ENCODE data around the gene KIRREL1.

The KIRREL1 gene

GRCh38 chr1:158035976-158036583 is 42.6 kb downstream of the KIRREL1 start:
- peak; percentile 9 for DNase-seq (ENCODE audit: low spot score)

GRCh38 chr1:158037008-158037865 is 43.8 kb downstream of the KIRREL1 start:
- no peak for DNase-seq (ENCODE audit: low spot score)

DNA sequence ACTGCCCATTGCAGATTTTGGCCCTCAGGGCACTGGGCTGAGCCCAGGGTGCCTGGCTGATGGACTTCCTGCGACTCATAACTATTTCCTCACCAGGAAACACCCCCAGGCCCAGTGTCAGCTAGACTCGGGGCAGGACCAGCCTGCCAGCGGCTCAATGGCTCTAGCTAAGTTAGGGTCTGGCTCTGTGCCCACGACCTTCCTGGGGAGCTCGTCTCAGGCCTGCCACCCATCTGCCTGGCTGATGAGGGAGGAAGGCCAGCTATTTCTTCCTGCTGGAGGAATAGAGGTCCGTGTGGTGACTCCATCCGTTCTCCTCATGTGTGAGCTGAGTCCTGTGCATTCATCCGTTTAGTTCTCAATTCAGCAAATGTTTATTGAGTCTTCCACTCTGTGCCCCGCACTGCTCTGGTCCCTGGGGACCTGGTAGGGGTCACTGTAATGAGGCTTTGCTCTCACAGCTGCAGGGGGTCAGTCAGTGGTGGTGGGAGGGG is 44.5 kb downstream of the KIRREL1 start:
- DNase-seq (ENCODE audit: low spot score): no peak

GRCh38 chr1:158038793-158039192 is 45.3 kb downstream of the KIRREL1 start:
- DNase-seq (ENCODE audit: low spot score): no peak

DNA sequence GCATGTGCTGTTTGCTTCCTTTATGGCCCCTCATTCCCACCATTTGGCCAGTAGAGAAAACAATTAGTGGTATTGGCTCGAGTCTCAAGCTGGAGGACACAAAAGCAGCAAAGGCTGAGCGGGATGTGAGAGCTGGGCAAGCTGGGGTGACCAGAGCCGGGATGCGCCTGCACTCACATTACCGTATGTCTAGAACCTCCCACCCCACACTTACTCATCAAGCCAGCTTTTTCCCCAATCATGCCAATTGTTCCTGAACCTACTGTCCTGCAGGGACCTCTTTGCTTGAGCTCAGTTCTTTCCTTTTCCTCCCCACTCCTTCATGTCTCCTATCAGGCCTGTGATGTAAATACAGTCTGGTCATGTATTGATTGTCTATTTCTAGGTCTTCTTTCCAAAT is 45.9 kb downstream of the KIRREL1 start:
- no peak for DNase-seq (ENCODE audit: low spot score)

DNA sequence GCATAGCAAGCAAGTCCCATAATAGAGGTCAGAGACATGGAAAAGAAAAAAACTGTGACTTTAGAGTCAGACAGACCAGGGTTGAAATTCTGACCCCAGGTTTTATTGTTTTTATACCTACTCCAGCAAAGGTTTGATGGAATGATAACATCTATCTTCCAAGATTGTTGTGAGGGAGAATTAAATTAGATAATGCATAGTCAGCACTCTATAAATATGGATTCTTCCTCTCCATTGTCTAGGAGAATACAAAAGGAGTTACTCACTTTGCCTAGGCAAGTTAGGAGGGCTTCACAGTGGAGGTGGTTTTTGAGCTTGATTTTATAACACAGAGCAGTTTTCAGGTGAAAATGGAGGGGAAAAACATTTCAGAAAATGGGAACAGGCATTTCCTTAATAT is 46.9 kb downstream of the KIRREL1 start:
- no peak for DNase-seq (ENCODE audit: low spot score)

- no peak for DNase-seq (ENCODE audit: low spot score)
These were observed 49.8 kb downstream of the KIRREL1 start for GRCh38 chr1:158043232-158043631.

DNA sequence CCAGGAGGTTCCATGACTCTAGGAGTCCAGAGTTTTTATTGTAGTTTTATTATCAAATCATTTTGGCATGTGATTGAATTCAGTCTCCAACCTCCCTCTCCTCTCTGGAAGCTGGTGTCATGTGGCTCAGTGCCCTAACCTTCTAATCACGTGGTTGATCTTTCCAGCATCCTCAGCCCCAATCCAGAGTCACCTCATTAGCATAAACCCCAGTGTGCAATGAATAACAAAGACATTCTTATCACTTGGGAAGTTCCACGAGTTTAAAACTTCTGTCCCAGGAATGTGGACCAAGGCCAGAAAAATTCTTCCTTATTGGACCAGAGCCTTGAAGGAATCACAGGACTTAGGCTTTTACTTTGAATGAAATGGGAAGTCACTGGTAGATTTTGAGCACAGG is 52.2 kb downstream of the KIRREL1 start:
- DNase-seq (ENCODE audit: low spot score): no peak

DNA sequence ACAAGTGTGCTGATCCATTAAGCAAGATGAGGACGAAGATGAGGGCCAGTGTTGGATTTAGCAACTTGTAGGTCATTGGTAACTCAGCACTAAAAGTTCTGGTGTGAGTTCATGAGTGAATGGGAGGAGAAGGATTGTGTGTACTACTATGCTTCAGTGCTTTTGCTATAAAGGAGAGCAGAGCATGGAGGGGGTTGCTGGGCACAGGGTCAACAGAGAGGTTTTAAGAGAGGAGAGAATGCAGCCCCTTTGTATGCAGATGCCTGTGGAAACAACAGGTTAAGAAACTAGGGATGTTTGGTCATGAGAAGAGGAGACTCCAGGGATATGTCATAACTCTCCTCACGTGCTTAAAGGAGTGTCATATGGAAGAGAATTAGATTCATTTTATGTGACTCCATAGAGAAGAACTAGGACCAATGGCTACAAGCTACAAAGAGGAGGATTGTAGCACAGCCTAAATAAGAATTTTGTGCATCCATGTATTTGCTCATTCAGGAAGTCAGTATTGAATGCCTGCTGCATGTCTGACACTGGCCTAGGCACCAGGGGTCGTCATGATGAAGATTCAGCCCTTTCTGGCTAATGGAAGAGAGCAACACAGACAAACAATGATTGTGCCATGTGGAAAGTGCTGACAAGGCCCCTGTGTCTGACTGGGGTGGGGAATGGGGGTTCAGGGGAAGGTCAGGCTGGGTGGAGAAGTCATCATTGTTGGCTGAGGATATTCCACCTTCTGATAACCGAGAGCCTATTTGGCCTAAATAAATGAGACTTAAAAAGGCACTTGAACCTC is 53.5 kb downstream of the KIRREL1 start:
- no peak for DNase-seq (ENCODE audit: low spot score)

GRCh38 chr1:158048371-158049067 is 55.1 kb downstream of the KIRREL1 start:
- DNase-seq (ENCODE audit: low spot score): no peak

DNA sequence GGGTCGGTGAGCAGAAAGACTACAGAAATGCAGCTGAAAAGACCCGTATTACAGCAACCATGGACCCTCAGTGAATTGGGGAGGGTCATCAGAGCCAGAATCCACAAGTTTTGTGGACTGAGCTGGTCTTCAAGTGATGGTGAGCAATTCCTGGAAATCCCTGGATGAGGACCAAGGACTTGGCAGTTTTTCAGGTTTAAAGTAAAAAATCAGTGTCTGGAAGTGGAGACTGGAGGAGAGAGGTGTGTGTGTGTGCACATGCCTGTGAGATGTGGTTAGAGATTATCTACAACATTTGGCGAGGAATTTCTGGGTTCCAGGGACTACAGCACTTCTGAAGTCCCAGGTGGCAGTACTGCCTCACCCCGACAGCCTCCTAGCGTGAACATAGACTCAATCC is 56.4 kb downstream of the KIRREL1 start:
- DNase-seq (ENCODE audit: low spot score): no peak

- DNase-seq (ENCODE audit: low spot score): no peak
These were observed 59.8 kb downstream of the KIRREL1 start for GRCh38 chr1:158053276-158053675.

- DNase-seq (ENCODE audit: low spot score): no peak
These were observed 61.3 kb downstream of the KIRREL1 start for GRCh38 chr1:158054721-158055120.

GRCh38 chr1:158055854-158056253 is 62.4 kb downstream of the KIRREL1 start:
- DNase-seq (ENCODE audit: low spot score): no peak

- no peak for DNase-seq (ENCODE audit: low spot score)
These were observed 63.1 kb downstream of the KIRREL1 start for GRCh38 chr1:158056498-158056897.

GRCh38 chr1:158058237-158058985 is 65.0 kb downstream of the KIRREL1 start:
- no peak for DNase-seq (ENCODE audit: low spot score)

DNA sequence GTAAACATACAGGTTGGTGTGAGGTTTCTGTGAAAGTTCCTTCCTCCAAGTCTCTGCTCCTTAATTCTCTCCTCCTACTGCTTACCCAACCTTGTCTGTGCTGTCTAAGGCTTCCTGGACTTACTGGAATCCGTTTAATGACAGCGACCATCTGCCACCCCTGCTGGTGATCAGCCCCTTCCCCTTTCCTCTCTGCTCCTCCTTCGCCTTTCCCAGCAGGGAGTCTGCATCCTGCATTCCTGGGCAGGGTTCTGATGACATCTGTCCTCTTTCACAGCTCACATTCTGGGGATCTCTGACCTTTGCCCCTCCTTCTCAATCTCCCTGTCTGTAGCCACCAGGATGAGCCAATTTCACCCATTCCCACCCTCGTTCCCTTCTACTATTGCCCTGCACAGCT is 66.5 kb downstream of the KIRREL1 start:
- no peak for DNase-seq (ENCODE audit: low spot score)

DNA sequence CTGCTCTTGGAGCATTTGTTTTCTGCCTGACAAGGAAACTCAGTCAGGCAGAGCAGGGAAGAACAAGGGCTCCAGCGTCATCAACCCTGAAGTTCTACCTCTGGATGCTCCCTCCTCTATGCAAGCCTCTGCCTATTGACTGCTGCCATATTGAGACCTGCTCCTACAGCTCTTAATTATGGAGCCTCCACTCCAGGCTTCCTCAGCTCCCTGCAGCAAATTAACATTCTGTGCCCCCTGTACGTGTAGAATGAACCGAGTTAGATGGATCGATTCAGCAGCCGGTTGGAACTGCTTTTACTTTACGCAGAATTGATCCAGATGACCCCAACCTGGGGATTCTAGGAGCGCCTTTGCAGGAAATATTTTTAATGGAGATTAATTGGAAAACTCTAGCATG is 68.7 kb downstream of the KIRREL1 start:
- no peak for DNase-seq (ENCODE audit: low spot score)

DNA sequence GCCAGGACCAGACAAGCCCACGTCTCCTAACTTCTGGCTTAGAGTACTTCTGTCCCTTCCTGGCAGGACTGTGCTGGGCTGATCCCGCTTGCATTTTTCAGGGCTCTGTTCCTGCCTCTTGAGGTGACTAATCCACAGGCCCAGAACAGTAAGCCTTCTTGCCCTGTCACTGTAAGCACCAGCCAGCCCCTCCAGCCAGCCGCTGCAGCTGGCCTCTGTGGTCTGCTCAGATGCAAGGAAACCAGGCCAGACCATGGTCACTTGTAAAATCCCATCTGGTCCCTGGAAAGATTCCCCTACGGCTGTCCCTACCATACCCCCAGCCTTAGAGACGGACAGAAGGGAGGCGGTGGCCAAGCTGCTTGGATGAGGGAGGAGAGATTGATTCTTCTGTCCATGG is 74.2 kb downstream of the KIRREL1 start:
- no peak for DNase-seq (ENCODE audit: low spot score)

GRCh38 chr1:158068918-158069317 is 75.5 kb downstream of the KIRREL1 start:
- DNase-seq (ENCODE audit: low spot score): no peak

DNA sequence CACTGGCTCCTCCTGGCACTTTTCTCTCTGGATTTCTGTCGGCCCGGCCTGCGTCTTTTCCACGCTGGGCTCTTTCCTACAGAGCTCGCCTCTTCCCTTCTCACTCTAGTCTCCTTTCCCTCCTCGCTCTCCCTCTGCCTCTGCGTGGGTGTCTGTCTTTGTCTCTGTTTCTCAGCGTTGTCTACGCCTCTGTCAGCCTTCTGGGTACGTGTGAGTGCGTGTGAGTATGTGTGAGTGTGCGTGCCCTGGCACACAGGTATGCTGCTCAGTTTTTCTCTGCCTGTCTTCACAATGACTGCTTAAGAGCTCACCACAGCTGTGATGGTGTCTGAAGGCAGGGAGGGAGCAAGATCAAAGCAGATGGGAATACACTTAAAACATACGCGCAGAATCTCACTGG is 77.7 kb downstream of the KIRREL1 start:
- peak; percentile 8 for DNase-seq (ENCODE audit: low spot score)
